Activated B cell treated with CpG ODN at 0.5 μM for 24 hours (primary cell): ENCODE results near the gene LRRC56. TPM values are rescaled to one million over a fixed set of nuclear protein-coding genes. Genes with fewer than 3 reads are reported as not detected.

Experiments used
- ATAC-seq: fragments of 200-7000 bp; cut with Tn5 transposase; one replicate; pipeline ENCODE4 v1.10.0; 2021; ENCODE audit warnings: low read depth, mild to moderate bottlenecking, moderate library complexity
- CTCF ChIA-PET: fragments of 350-600 bp; sonication (Branson Sonifier 250); formaldehyde crosslinking; loops from one replicate; lab custom pipeline; 2021; ENCODE audit warnings: antibody characterized with exemption; lab: Charles Lee
- POLR2A ChIA-PET: fragments of 350-600 bp; sonication (Branson Sonifier 250); formaldehyde crosslinking; loops from one replicate; lab custom pipeline; 2021; ENCODE audit warnings: antibody characterized with exemption; lab: Charles Lee
- DNase-seq: peaks from one replicate; pipeline ENCODE4 v3.0.0; 2022
- H3K27ac Mint-ChIP-seq: one replicate; pipeline ENCODE4 v1.8.0; 2020; ENCODE audit warnings: mixed read lengths
- H3K27me3 Mint-ChIP-seq: one replicate; pipeline ENCODE4 v1.8.0; 2021; ENCODE audit warnings: mixed read lengths
- H3K36me3 Mint-ChIP-seq: one replicate; pipeline ENCODE4 v1.8.0; 2021; ENCODE audit warnings: low read depth, mixed read lengths
- H3K4me1 Mint-ChIP-seq: one replicate; pipeline ENCODE4 v1.8.0; 2021; ENCODE audit warnings: mixed read lengths
- H3K4me3 Mint-ChIP-seq: one replicate; pipeline ENCODE4 v1.8.0; 2020; ENCODE audit warnings: mild to moderate bottlenecking, mixed read lengths
- H3K9me3 Mint-ChIP-seq: one replicate; pipeline ENCODE4 v1.8.0; 2020; ENCODE audit warnings: mixed read lengths
- intact Hi-C: fragments of 100-400 bp; cut with micrococcal nuclease; formaldehyde crosslinking; loops from one replicate; pipeline ENCODE4 v1.15.1; 2024
- total RNA-seq: library from RNA; stranded (reverse); gene quantifications from 2 replicates; pipeline ENCODE4 v1.2.3, GENCODE V29; 2022
- TF ChIP-seq, protein P1 (sequence below): fragments of 200-600 bp; IDR thresholded peaks from one replicate; pipeline ENCODE4 v1.8.0; 2022; ENCODE audit warnings: antibody characterized with exemption, mild to moderate bottlenecking

LRRC56 gene
- total RNA-seq, 1 donor from 2014 or later, result 7.9 TPM

DNA sequence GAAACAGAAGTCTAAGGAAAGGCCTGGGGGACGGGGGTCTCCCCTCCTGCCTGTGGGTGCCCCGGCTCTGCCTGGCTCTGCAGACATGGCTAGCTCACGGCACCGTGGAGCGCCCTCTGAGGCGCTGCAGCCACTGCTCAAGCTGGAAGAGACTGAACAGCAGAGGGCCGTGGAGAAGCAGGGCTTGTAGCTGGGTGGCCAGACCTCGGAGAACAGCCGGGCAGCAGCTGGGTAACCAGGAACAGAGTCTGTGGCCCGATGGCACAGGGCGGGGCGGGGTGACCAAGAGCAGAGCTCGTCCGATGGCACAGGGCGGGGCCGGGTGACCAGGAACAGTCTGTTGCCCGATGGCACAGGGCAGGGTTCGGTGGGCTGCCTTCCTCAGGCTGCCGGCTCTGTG is 48.3 kb upstream of the LRRC56 start:
- Mint-ChIP-seq H3K36me3 (peaks cover 27% of the 10 kb centered on the region), H3K4me3 (no peak overlapping the region), H3K9me3 (no peaks in the 10 kb centered on the region), H3K27ac (no peak overlapping the region), H3K27me3 (no peaks in the 10 kb centered on the region), H3K4me1 (peaks cover 4% of the 10 kb centered on the region)
- CTCF ChIA-PET, result no interaction called here
- DNase-seq (no peak), ATAC-seq (no peak)
- TF ChIP-seq, protein P1, sequence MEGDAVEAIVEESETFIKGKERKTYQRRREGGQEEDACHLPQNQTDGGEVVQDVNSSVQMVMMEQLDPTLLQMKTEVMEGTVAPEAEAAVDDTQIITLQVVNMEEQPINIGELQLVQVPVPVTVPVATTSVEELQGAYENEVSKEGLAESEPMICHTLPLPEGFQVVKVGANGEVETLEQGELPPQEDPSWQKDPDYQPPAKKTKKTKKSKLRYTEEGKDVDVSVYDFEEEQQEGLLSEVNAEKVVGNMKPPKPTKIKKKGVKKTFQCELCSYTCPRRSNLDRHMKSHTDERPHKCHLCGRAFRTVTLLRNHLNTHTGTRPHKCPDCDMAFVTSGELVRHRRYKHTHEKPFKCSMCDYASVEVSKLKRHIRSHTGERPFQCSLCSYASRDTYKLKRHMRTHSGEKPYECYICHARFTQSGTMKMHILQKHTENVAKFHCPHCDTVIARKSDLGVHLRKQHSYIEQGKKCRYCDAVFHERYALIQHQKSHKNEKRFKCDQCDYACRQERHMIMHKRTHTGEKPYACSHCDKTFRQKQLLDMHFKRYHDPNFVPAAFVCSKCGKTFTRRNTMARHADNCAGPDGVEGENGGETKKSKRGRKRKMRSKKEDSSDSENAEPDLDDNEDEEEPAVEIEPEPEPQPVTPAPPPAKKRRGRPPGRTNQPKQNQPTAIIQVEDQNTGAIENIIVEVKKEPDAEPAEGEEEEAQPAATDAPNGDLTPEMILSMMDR, result no peak
- intact Hi-C loops, result no loop called here
- POLR2A ChIA-PET, result no interaction called here

GRCh38 chr11:489610-490185 is 47.6 kb upstream of the LRRC56 start:
- Mint-ChIP-seq H3K27ac (no peak overlapping the region), H3K27me3 (no peaks in the 10 kb centered on the region), H3K36me3 (peaks cover 30% of the 10 kb centered on the region), H3K9me3 (no peaks in the 10 kb centered on the region), H3K4me1 (peaks cover 4% of the 10 kb centered on the region), H3K4me3 (no peak overlapping the region)
- ATAC-seq (no peak), DNase-seq (no peak)
- intact Hi-C loops, result no loop called here
- TF ChIP-seq, protein P1, result no peak
- POLR2A ChIA-PET, result no interaction called here
- CTCF ChIA-PET, result no interaction called here

DNA sequence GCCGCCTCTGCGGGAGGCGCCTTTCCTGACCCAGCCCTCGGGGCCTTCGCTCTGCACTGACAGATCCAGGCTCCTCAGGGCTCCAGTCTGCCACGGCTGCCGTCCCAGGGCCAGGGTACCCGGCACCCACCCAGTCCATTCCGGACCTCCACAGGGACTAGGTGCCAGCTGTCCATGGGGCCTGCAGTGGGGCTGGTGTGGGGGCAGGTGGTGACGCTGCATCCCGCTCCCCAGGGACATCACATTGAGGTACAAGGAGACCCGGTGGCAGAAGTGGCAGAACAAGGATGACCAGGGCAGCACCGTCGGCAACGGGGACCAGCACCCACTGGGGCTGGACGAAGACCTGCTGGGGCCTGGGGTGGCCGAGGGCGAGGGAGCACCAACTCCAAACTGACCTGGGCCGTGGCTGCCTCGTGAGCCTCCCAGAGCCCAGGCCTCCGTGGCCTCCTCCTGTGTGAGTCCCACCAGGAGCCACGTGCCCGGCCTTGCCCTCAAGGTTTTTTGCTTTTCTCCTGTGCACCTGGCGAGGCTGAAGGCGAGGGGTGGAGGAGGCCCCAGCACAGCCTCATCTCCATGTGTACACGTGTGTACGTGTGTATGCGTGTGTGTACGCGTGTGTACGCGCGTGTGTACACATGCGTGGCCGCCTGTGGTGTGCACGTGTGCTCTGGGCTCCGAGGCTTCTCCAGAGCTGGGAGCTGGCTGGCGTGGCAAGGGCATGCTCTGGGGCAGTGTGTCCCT is 47.0 kb upstream of the LRRC56 start:
- no peak for ATAC-seq
- no peak for DNase-seq
- TF ChIP-seq, protein P1, result no peak
- peaks cover 4% of the 10 kb centered on the region for H3K4me1 Mint-ChIP-seq
- no peaks in the 10 kb centered on the region for H3K9me3 Mint-ChIP-seq
- H3K36me3 Mint-ChIP-seq, result peaks cover 34% of the 10 kb centered on the region
- H3K27me3 Mint-ChIP-seq, result no peaks in the 10 kb centered on the region
- POLR2A ChIA-PET, result no interaction called here
- no peak overlapping the region for H3K27ac Mint-ChIP-seq
- CTCF ChIA-PET, result no interaction called here
- no peak overlapping the region for H3K4me3 Mint-ChIP-seq
- intact Hi-C loops, result no loop called here

DNA sequence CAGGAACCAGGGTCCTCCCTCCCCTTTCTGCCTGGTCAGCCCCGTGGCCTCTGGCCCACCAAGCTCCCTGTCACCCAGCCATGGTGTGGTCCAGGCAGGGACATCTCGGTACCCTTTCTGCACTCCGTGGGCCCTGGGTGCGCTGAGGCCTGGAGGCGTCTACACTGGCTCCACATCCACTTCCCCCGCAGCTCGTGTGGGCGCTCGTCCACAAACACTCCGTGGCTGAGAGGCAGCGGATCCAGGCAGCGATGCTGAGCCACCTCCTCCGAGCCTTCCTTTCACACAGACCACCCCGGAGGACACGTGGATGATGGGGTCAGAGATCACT is 46.4 kb upstream of the LRRC56 start:
- ATAC-seq (no peak), DNase-seq (no peak)
- peaks cover 4% of the 10 kb centered on the region for H3K4me1 Mint-ChIP-seq
- ChIA-PET CTCF (no interaction called here), POLR2A (no interaction called here)
- no peak overlapping the region for H3K27ac Mint-ChIP-seq
- H3K36me3 Mint-ChIP-seq, result peaks cover 38% of the 10 kb centered on the region
- H3K9me3 Mint-ChIP-seq, result no peaks in the 10 kb centered on the region
- TF ChIP-seq, protein P1, result no peak
- intact Hi-C loops, result no loop called here
- H3K4me3 Mint-ChIP-seq, result no peak overlapping the region
- no peaks in the 10 kb centered on the region for H3K27me3 Mint-ChIP-seq

GRCh38 chr11:491358-491757 is 46.0 kb upstream of the LRRC56 start:
- CTCF ChIA-PET, result no interaction called here
- DNase-seq, result no peak
- POLR2A ChIA-PET, result no interaction called here
- TF ChIP-seq, protein P1, result no peak
- Mint-ChIP-seq H3K36me3 (peaks cover 43% of the 10 kb centered on the region), H3K4me1 (peaks cover 4% of the 10 kb centered on the region), H3K4me3 (no peak overlapping the region), H3K9me3 (no peaks in the 10 kb centered on the region), H3K27me3 (no peaks in the 10 kb centered on the region), H3K27ac (no peak overlapping the region)
- intact Hi-C loops, result no loop called here
- no peak for ATAC-seq
